ENCODE measurements around the gene TBL1XR1.

Gene TBL1XR1

GRCh38 chr3:177057768-177058167 lies 139.5 kb downstream of the TBL1XR1 start:
- no peak for TF ChIP-seq CTCF (IDR thresholded peaks at IDR 0.05; ENCODE audit: low read depth, low read length, missing control alignments)
- DNase-seq (ENCODE audit: low read depth) = no peak

GRCh38 chr3:177056927-177057326 lies 140.4 kb downstream of the TBL1XR1 start:
- in situ Hi-C loops (cut with HindIII; ENCODE audit: low sequenced_read_pairs) = no loop called here
- H3K4me3 ChIP-seq (ENCODE audit: low read depth, low read length) = no peak overlapping the region
- no peak for DNase-seq (ENCODE audit: low read depth)
- TF ChIP-seq CTCF (IDR thresholded peaks at IDR 0.05; ENCODE audit: low read depth, low read length, missing control alignments) = no peak

More at GRCh38 chr3:177057768-177058167, 139.5 kb downstream of the TBL1XR1 start:
- no peak overlapping the region for H3K4me3 ChIP-seq (ENCODE audit: low read depth, low read length)
- in situ Hi-C loops (cut with HindIII; ENCODE audit: low sequenced_read_pairs) = no loop called here

- no peak for DNase-seq (ENCODE audit: low read depth)
- in situ Hi-C loops (cut with HindIII; ENCODE audit: low sequenced_read_pairs) = no loop called here
- H3K4me3 ChIP-seq (ENCODE audit: low read depth, low read length) = no peak overlapping the region
These were observed 141.4 kb downstream of the TBL1XR1 start for GRCh38 chr3:177055605-177056571.

GRCh38 chr3:177053107-177053506 lies 144.2 kb downstream of the TBL1XR1 start:
- in situ Hi-C loops (cut with HindIII; ENCODE audit: low sequenced_read_pairs) = no loop called here
- TF ChIP-seq CTCF (IDR thresholded peaks at IDR 0.05; ENCODE audit: low read depth, low read length, missing control alignments) = no peak
- no peak overlapping the region for H3K4me3 ChIP-seq (ENCODE audit: low read depth, low read length)
- no peak for DNase-seq (ENCODE audit: low read depth)

More at GRCh38 chr3:177055605-177056571, 141.4 kb downstream of the TBL1XR1 start:
- TF ChIP-seq CTCF (IDR thresholded peaks at IDR 0.05; ENCODE audit: low read depth, low read length, missing control alignments) = no peak

- no peak overlapping the region for H3K4me3 ChIP-seq (ENCODE audit: low read depth, low read length)
- in situ Hi-C loops (cut with HindIII; ENCODE audit: low sequenced_read_pairs) = no loop called here
- no peak for TF ChIP-seq CTCF (IDR thresholded peaks at IDR 0.05; ENCODE audit: low read depth, low read length, missing control alignments)
- no peak for DNase-seq (ENCODE audit: low read depth)
These were observed 145.9 kb downstream of the TBL1XR1 start for GRCh38 chr3:177051411-177051810.

- in situ Hi-C loops (cut with HindIII; ENCODE audit: low sequenced_read_pairs) = no loop called here
- no peak overlapping the region for H3K4me3 ChIP-seq (ENCODE audit: low read depth, low read length)
- DNase-seq (ENCODE audit: low read depth) = peak; percentile 35
These were observed 146.6 kb downstream of the TBL1XR1 start for GRCh38 chr3:177050501-177051237.

More at GRCh38 chr3:177050501-177051237, 146.6 kb downstream of the TBL1XR1 start:
- TF ChIP-seq CTCF (IDR thresholded peaks at IDR 0.05; ENCODE audit: low read depth, low read length, missing control alignments) = peak; percentile 3
